ENCODE results near the gene HSD17B8.

Gene HSD17B8

DNA sequence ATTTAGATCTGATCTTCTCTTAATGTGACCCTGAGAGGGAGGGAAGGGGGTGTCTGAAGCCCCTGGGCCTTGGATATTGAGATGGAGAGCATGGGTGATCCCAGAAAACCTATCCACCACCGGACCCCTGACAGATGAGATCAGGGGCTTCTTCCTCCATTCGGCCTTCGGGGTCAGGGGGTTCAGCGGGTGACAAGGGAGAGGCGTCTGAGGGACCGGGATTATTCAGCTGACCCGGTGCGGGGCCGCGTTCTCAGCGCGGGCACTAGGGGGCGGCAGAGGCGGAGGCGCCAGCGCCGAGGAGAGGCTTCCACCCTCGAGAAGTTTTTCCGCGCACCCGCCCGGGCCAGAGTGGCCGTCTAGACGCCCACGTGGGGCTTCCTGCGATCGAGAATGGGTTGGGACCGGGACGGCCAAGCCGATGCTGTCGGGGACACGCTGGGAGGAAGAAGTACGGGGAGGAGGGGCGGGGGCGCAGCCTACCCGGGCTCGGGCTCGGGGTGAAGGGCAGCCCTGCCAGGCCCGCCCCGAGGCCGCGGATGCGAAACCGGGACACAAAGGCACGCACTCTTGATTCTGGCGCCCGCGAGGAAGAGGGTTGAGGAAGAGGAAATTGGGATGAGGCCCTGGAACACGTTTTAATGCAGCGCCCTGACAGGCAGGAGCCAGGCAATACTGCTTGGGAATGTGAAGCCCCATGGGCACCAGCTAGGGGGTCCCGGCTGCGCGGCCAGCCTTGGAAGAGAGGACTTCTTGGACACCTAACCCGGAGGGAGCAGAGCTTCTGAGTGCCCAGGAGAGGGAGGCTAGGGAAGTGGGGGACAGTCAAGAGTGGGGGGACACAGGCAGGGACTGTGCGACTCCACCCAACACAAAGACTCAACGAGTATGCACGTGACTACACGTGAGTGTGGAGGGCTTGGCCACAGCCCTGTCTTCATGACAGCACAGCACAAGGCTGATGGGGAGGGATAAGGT lies 42.8 kb upstream of the HSD17B8 start:
- Histone ChIP-seq H3K36me3 (no peaks in the 10 kb centered on the region), H3K4me1 (no peaks in the 10 kb centered on the region), H3K9me3 (no peaks in the 10 kb centered on the region), H3K4me3 (ENCODE audit: low read depth, low read length) (peak overlapping the region; percentile 55), H3K27me3 (no peaks in the 10 kb centered on the region)
- peak; percentile 83 for DNase-seq
- TF ChIP-seq, protein P1, sequence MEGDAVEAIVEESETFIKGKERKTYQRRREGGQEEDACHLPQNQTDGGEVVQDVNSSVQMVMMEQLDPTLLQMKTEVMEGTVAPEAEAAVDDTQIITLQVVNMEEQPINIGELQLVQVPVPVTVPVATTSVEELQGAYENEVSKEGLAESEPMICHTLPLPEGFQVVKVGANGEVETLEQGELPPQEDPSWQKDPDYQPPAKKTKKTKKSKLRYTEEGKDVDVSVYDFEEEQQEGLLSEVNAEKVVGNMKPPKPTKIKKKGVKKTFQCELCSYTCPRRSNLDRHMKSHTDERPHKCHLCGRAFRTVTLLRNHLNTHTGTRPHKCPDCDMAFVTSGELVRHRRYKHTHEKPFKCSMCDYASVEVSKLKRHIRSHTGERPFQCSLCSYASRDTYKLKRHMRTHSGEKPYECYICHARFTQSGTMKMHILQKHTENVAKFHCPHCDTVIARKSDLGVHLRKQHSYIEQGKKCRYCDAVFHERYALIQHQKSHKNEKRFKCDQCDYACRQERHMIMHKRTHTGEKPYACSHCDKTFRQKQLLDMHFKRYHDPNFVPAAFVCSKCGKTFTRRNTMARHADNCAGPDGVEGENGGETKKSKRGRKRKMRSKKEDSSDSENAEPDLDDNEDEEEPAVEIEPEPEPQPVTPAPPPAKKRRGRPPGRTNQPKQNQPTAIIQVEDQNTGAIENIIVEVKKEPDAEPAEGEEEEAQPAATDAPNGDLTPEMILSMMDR (IDR thresholded peaks at IDR 0.05; ENCODE audit: low read depth, low read length): peak; percentile 86

DNA sequence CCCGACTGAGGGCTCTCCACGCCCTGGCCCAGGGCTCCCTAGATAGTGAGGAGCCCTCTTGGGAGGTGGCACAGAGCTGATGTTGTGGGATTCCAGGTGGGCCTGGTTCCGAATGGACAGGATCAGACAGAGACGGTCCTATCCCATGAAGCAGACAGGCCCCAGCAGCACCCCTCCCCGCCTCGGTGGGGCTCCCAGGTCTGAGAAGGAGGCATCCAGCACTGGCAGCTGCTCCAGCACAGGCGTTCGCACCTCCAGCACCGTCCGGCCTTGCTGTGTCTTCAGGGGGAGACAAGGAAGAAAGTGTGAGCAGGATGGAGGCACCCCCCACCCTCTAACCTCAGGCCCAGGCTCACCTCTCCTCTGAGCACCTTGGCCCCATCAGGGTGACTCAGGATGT lies 40.9 kb upstream of the HSD17B8 start:
- TF ChIP-seq, protein P1 (IDR thresholded peaks at IDR 0.05; ENCODE audit: low read depth, low read length): no peak
- H3K4me1 ChIP-seq: no peaks in the 10 kb centered on the region
- DNase-seq: no peak
- no peaks in the 10 kb centered on the region for H3K9me3 ChIP-seq
- H3K4me3 ChIP-seq (ENCODE audit: low read depth, low read length): no peak overlapping the region
- no peaks in the 10 kb centered on the region for H3K27me3 ChIP-seq
- H3K36me3 ChIP-seq: no peaks in the 10 kb centered on the region

DNA sequence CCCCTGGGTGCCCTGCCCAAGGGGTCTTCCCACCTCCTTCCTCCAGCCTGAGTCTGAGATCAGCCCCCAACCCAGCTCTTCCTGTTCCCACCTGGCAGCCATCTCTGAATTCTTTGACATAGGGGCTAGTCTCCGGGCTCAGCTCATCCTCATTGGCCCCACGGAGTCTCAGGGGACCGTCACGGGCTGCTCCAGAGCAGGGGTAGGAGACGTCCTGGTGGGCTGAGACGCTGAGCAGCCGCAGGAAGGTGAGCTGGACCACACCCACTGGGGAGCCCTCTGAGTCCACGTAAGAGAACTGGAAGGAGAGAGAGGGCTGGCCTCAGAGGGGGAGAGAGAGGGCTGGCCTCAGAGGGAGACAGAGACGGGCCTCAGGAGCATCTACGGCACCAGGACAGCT lies 40.3 kb upstream of the HSD17B8 start:
- H3K4me1 ChIP-seq: no peaks in the 10 kb centered on the region
- no peak for DNase-seq
- no peaks in the 10 kb centered on the region for H3K27me3 ChIP-seq
- no peak overlapping the region for H3K4me3 ChIP-seq (ENCODE audit: low read depth, low read length)
- no peaks in the 10 kb centered on the region for H3K9me3 ChIP-seq
- no peaks in the 10 kb centered on the region for H3K36me3 ChIP-seq
- TF ChIP-seq, protein P1 (IDR thresholded peaks at IDR 0.05; ENCODE audit: low read depth, low read length): no peak

DNA sequence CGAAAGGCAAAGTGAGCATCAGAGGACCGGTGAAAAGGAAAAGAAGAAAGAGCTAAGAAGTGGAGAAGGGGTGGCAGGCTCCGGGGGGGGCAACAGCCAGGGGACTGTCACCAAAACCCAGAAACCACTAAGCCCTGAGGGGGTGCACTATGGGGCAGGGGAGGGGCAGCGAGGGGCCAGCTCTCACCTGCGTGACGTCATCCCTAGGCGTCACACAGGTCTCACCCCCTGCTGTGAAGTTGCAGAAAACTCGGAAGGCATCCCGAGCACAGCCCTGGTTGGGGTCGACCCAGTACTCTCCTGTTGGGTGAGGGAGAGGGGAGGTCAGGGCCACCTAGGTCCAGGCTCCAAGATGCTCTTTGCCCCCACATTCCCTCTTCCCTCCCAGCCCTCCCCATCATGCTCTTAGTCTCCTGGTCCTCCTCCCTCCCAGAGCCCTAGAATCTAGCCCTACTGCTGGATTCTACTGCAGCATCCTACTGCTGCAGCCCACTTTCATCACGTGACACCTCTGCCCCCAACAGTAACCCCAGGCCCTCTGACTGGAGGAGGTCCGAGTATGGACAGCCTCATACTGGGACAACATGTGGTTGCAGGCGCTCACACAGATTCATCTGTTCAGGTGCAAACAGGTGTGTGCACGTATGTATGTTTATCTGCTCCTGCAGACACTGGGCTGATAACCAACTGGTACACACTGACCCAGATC lies 39.6 kb upstream of the HSD17B8 start:
- DNase-seq: no peak
- H3K9me3 ChIP-seq: no peaks in the 10 kb centered on the region
- H3K4me1 ChIP-seq: peaks cover under 1% of the 10 kb centered on the region; the same call in 1 of the 2 replicates
- H3K27me3 ChIP-seq: no peaks in the 10 kb centered on the region
- no peaks in the 10 kb centered on the region for H3K36me3 ChIP-seq
- TF ChIP-seq, protein P1 (IDR thresholded peaks at IDR 0.05; ENCODE audit: low read depth, low read length): no peak
- H3K4me3 ChIP-seq (ENCODE audit: low read depth, low read length): no peak overlapping the region

DNA sequence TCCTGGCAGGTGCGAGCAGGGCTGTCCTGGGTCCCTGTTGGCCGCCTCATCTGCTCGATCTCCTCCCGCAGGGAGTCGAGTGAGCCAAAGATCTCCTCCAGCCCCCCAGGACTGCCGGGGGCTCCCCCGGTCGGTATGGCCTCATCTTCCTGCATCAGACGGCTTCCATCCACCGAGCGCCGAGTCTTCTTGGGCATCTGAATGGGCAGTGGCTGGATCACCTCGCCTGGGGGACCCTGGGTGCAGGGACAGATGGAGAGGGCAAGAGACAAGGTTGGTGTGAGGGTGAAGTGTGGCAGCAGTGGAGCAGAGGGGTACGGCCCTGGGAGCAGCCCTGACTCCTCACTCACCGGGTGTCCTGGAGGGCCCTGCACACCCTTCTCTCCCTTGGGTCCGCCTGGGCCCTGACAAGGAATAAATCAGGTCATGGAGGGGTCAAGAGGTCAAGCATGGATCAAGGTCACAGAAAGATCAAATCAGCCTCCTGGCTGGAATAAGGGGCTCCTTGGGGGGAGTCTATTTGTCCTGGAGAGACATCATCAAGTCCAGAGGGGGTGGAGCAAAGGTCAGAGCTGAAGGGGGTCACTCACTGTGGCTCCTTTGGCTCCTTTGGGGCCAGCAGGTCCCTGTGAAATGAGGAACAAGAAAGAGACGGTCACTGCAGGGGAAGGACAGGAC lies 38.7 kb upstream of the HSD17B8 start:
- no peaks in the 10 kb centered on the region for H3K9me3 ChIP-seq
- H3K27me3 ChIP-seq: no peaks in the 10 kb centered on the region
- H3K4me3 ChIP-seq (ENCODE audit: low read depth, low read length): no peak overlapping the region
- no peaks in the 10 kb centered on the region for H3K36me3 ChIP-seq
- peaks cover 3% of the 10 kb centered on the region; the same call in 1 of the 2 replicates for H3K4me1 ChIP-seq
- no peak for DNase-seq
- TF ChIP-seq, protein P1 (IDR thresholded peaks at IDR 0.05; ENCODE audit: low read depth, low read length): no peak
